Transverse colon (tissue), 4 donors: ENCODE data around the gene NANS. TPM values are rescaled to one million over a fixed set of nuclear protein-coding genes. Genes with fewer than 3 reads are reported as not detected.

Source experiments
- DNase-seq: peaks from one replicate; pipeline ENCODE4 v3.0.0-alpha.2; 2019
- H3K27ac ChIP-seq, 4 donors: fragments of 200-600 bp; sonication (generic); 2 replicates each; pipeline ENCODE4 v1.5.1; 2016 to 2018; ENCODE audit warnings: inconsistent platforms in 4 of 4
- H3K27me3 ChIP-seq: fragments of 200-600 bp; sonication (generic); 2 replicates; pipeline ENCODE4 v1.5.1; 2017; ENCODE audit warnings: inconsistent platforms
- H3K36me3 ChIP-seq, 4 donors: fragments of 200-600 bp; sonication (generic); 2 replicates each; pipeline ENCODE4 v1.5.1; 2017 to 2019; ENCODE audit warnings: inconsistent platforms in 4 of 4
- H3K4me1 ChIP-seq, 4 donors: fragments of 200-600 bp; sonication (generic); 2 replicates each; pipeline ENCODE4 v1.5.1; 2017 to 2020; ENCODE audit warnings: inconsistent platforms in 4 of 4
- H3K4me3 ChIP-seq, 4 donors: fragments of 200-600 bp; sonication (generic); 1 replicate in 1 of 4; 2 replicates in 3 of 4; pipeline versions ENCODE4 v1.5.1 to v1.6.1; 2017 to 2019; ENCODE audit warnings: inconsistent platforms in 4 of 4
- H3K9me3 ChIP-seq, 2 donors: fragments of 200-600 bp; sonication (generic); 2 replicates each; pipeline ENCODE4 v1.5.1; 2017 to 2019; ENCODE audit warnings: inconsistent platforms in 2 of 2
- CTCF ChIP-seq, 5 experiments: fragments of 200-600 bp in 3 of 5; fragments of 450-650 bp in 2 of 5; sonication (generic) in 3 of 5; IDR thresholded peaks; 1 replicate in 2 of 5; 2 replicates in 3 of 5; pipeline ENCODE4 v1.5.1; 2016 to 2017; ENCODE audit warnings: antibody characterized with exemption in 5 of 5, inconsistent platforms in 3 of 5, mild to moderate bottlenecking in 2 of 5, moderate library complexity in 1 of 5
- EP300 ChIP-seq: sonication (generic); formaldehyde crosslinking; IDR thresholded peaks from one replicate; pipeline ENCODE4 v1.6.1; 2017; ENCODE audit warnings: antibody characterized with exemption, low read depth
- POLR2A ChIP-seq: fragments of 450-650 bp; IDR thresholded peaks from one replicate; pipeline ENCODE4 v1.6.1; 2016; ENCODE audit warnings: antibody characterized with exemption, mild to moderate bottlenecking, moderate library complexity
- POLR2AphosphoS5 ChIP-seq, 3 donors: sonication (generic); formaldehyde crosslinking; IDR thresholded peaks; one replicate each; pipeline ENCODE4 v1.6.1; 2016; ENCODE audit warnings: antibody characterized with exemption in 3 of 3
- WGBS, 2 donors: methylation state at CpG; one replicate each; pipeline ENCODE4 v1.1.5; 2018; ENCODE audit warnings: low coverage in 1 of 2; 5-methylcytosine and 5-hydroxymethylcytosine counted together
- in situ Hi-C, 4 donors: fragments of 200-750 bp; cut with MboI; loops; one replicate each; pipeline versions ENCODE4 v1.15.0 to v1.15.1; 2017; ENCODE audit warnings: low sequenced_read_pairs in 3 of 4, low pct_ligation_motif_present in 1 of 4, low pct_unique_long_range_greater_than_20kb in 1 of 4
- intact Hi-C: fragments of 100-400 bp; cut with DNase I; formaldehyde crosslinking; loops from one replicate; pipeline ENCODE4 v1.15.1; 2023; ENCODE audit warnings: low total_unique reads
- total RNA-seq, 4 donors: library from RNA; depleted of rRNA; stranded (reverse); fragments of >200 nt; gene quantifications; one replicate each; pipeline ENCODE4 v1.1.0, GENCODE V29; 2016

NANS gene
- total RNA-seq, 4 donors from 2014 or later = 86.6 to 319 (median 269) TPM

GRCh38 chr9:98095401-98095800, 38.9 kb downstream of the NANS start:
- H3K4me3 ChIP-seq = no peak overlapping the region
- in situ Hi-C loops = loop anchor here in 2 of 4 donors (25.0 kb wide), 2 partner anchors 108 to 167 kb away; partner anchors contain the start of genes ANP32B (in 1 of the 2) and TBC1D2 (in 1 of the 2)
- H3K27me3 ChIP-seq = no peaks in the 10 kb centered on the region
- peak; percentile 7 for DNase-seq
- H3K4me1 ChIP-seq = peaks cover 0 to 13% (median 9%) of the 10 kb centered on the region in 4 donors
- WGBS, 2 donors = 89% methylated on average over 7 of the region's 7 CpGs; no CpG with 5 or more reads in 1 of the 2 donors
- intact Hi-C loops = no loop called here
- no peak overlapping the region for H3K27ac ChIP-seq
- TF ChIP-seq POLR2AphosphoS5 (IDR thresholded peaks at IDR 0.05) (no peak), EP300 (no peak), POLR2A (no peak), CTCF (IDR thresholded peaks at IDR 0.05) (no peak)
- no peaks in the 10 kb centered on the region for H3K36me3 ChIP-seq
- no peaks in the 10 kb centered on the region for H3K9me3 ChIP-seq

- DNase-seq = peak; percentile 6
- Histone ChIP-seq H3K4me3 (no peak overlapping the region), H3K27ac (no peak overlapping the region), H3K4me1 (peaks cover 0 to 20% (median 13%) of the 10 kb centered on the region in 4 donors), H3K9me3 (no peaks in the 10 kb centered on the region), H3K36me3 (no peaks in the 10 kb centered on the region), H3K27me3 (no peaks in the 10 kb centered on the region)
- in situ Hi-C loops (loop anchor here in 2 of 4 donors (25.0 kb wide), 2 partner anchors 109 to 166 kb away; partner anchors contain the start of genes ANP32B (in 1 of the 2) and TBC1D2 (in 1 of the 2)), intact Hi-C loops (no loop called here)
- WGBS, 2 donors = 96 to 100% methylated on average over 5 of the region's 5 CpGs
- TF ChIP-seq EP300 = no peak
- TF ChIP-seq POLR2A = no peak
- TF ChIP-seq CTCF (IDR thresholded peaks at IDR 0.05) = no peak
- TF ChIP-seq POLR2AphosphoS5 (IDR thresholded peaks at IDR 0.05) = no peak
Measured at GRCh38 chr9:98096091-98096490, 39.6 kb downstream of the NANS start.

- 27 to 58% methylated on average over 4 of the region's 4 CpGs for WGBS, 2 donors
- Histone ChIP-seq H3K36me3 (no peaks in the 10 kb centered on the region), H3K4me1 (peaks cover 3 to 28% (median 14%) of the 10 kb centered on the region in 4 donors), H3K9me3 (no peaks in the 10 kb centered on the region), H3K27ac (no peak overlapping the region), H3K27me3 (no peaks in the 10 kb centered on the region), H3K4me3 (no peak overlapping the region)
- DNase-seq = peak; percentile 6
- intact Hi-C loops (no loop called here), in situ Hi-C loops (loop anchor here in 2 of 4 donors (25.0 kb wide), 2 partner anchors 111 to 164 kb away; partner anchors contain the start of genes ANP32B (in 1 of the 2) and TBC1D2 (in 1 of the 2))
- TF ChIP-seq POLR2A (no peak), CTCF (IDR thresholded peaks at IDR 0.05) (no peak), EP300 (no peak), POLR2AphosphoS5 (IDR thresholded peaks at IDR 0.05) (no peak)
Measured at GRCh38 chr9:98097836-98098235, 41.3 kb downstream of the NANS start.

- peak; percentile 1 for DNase-seq
- intact Hi-C loops = no loop called here
Measured at GRCh38 chr9:98099346-98099745, 42.8 kb downstream of the NANS start.

More at GRCh38 chr9:98099346-98099745, 42.8 kb downstream of the NANS start:
- peak overlapping the region in 1 of 4 donors; percentile 3 for H3K27ac ChIP-seq
- 85% methylated on average over 2 of the region's 2 CpGs; no CpG with 5 or more reads in 1 of the 2 donors for WGBS, 2 donors
- H3K36me3 ChIP-seq = no peaks in the 10 kb centered on the region
- TF ChIP-seq CTCF (IDR thresholded peaks at IDR 0.05) (no peak), POLR2A (no peak), EP300 (no peak), POLR2AphosphoS5 (IDR thresholded peaks at IDR 0.05) (no peak)
- no peaks in the 10 kb centered on the region for H3K27me3 ChIP-seq
- H3K4me3 ChIP-seq = no peak overlapping the region
- H3K9me3 ChIP-seq = no peaks in the 10 kb centered on the region
- in situ Hi-C loops = loop anchor here in 2 of 4 donors (25.0 kb wide), 2 partner anchors 112 to 163 kb away; partner anchors contain the start of genes ANP32B (in 1 of the 2) and TBC1D2 (in 1 of the 2)
- H3K4me1 ChIP-seq = peaks cover 3 to 28% (median 12%) of the 10 kb centered on the region in 4 donors
